Activated naive CD4-positive, alpha-beta T cell treated with anti-CD3 and anti-CD28 coated beads, Interleukin-2, amount 10 ng/mL, durations not matched to agents 7 days and 5 days (primary cell): ENCODE results near the gene LCN9.
"Not testable (repeated sequence)": the region's sequence is repeated elsewhere in the genome, so short reads cannot be mapped to it uniquely, and the experiment has no call there.

Source experiments
- CTCF ChIA-PET: fragments of 350-600 bp; sonication (Branson Sonifier 250); formaldehyde crosslinking; loops from one replicate; lab custom pipeline; 2021; ENCODE audit warnings: antibody characterized with exemption; lab: Charles Lee
- DNase-seq: peaks from one replicate; pipeline ENCODE4 v3.0.0-alpha.2; 2020
- H3K27ac Mint-ChIP-seq: one replicate; pipeline ENCODE4 v1.8.0; 2021; ENCODE audit warnings: mild to moderate bottlenecking, moderate library complexity, mixed read lengths
- H3K27me3 Mint-ChIP-seq: one replicate; pipeline ENCODE4 v1.8.0; 2021; ENCODE audit warnings: mild to moderate bottlenecking, mixed read lengths
- H3K36me3 Mint-ChIP-seq: one replicate; pipeline ENCODE4 v1.8.0; 2021; ENCODE audit warnings: mixed read lengths
- H3K4me1 Mint-ChIP-seq: one replicate; pipeline ENCODE4 v1.8.0; 2021; ENCODE audit warnings: mixed read lengths
- H3K4me3 Mint-ChIP-seq: one replicate; pipeline ENCODE4 v1.8.0; 2021; ENCODE audit warnings: mild to moderate bottlenecking, moderate library complexity, mixed read lengths
- H3K9me3 Mint-ChIP-seq: one replicate; pipeline ENCODE4 v1.8.0; 2021; ENCODE audit warnings: mixed read lengths

Gene LCN9

GRCh38 chr9:135661816-135662560, 1.1 kb upstream of the LCN9 start:
- no peak for DNase-seq
- CTCF ChIA-PET = no interaction called here
- Mint-ChIP-seq H3K4me1 (no peaks in the 10 kb centered on the region), H3K27ac (peak overlapping the region; percentile 72), H3K36me3 (no peaks in the 10 kb centered on the region), H3K4me3 (no peak overlapping the region), H3K27me3 (no peaks in the 10 kb centered on the region), H3K9me3 (no peaks in the 10 kb centered on the region)

DNA sequence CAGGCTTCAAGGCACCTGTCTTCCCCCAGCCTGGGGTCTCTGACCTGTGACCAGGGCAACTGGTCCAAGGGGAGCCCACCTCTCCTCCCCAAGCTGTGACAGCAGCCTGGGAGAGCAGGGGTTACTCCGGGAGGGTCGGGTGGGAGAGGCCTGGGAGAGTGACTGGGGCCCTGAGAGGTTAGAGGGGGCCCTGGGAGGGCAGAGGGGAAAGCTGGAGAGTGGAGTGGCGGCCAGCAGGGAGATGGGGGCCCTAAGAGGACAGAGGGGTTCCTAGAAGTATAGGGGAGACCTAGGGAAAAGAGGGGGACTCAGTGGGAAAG, 302 bp downstream of the LCN9 start:
- CTCF ChIA-PET = no interaction called here
- Mint-ChIP-seq H3K9me3 (no peaks in the 10 kb centered on the region), H3K4me1 (no peaks in the 10 kb centered on the region), H3K36me3 (no peaks in the 10 kb centered on the region), H3K4me3 (no peak overlapping the region), H3K27ac (no peak overlapping the region), H3K27me3 (no peaks in the 10 kb centered on the region)
- no peak for DNase-seq

GRCh38 chr9:135663857-135664256, 748 bp downstream of the LCN9 start:
- Mint-ChIP-seq H3K27me3 (no peaks in the 10 kb centered on the region), H3K36me3 (no peaks in the 10 kb centered on the region), H3K4me1 (no peaks in the 10 kb centered on the region), H3K9me3 (no peaks in the 10 kb centered on the region), H3K4me3 (no peak overlapping the region), H3K27ac (no peak overlapping the region)
- CTCF ChIA-PET = no interaction called here
- no peak for DNase-seq

- no peak for DNase-seq
- no peak overlapping the region for H3K4me3 Mint-ChIP-seq
- no peak overlapping the region for H3K27ac Mint-ChIP-seq
- CTCF ChIA-PET = no interaction called here
- H3K4me1 Mint-ChIP-seq = no peaks in the 10 kb centered on the region
- no peaks in the 10 kb centered on the region for H3K27me3 Mint-ChIP-seq
- H3K36me3 Mint-ChIP-seq = no peaks in the 10 kb centered on the region
- H3K9me3 Mint-ChIP-seq = no peaks in the 10 kb centered on the region
These were observed 1.2 kb downstream of the LCN9 start for GRCh38 chr9:135664266-135664665.

- CTCF ChIA-PET = no interaction called here
- no peaks in the 10 kb centered on the region for H3K9me3 Mint-ChIP-seq
- no peak for DNase-seq
These were observed 2.0 kb downstream of the LCN9 start for GRCh38 chr9:135664801-135665794.

GRCh38 chr9:135665795-135666189, 2.7 kb downstream of the LCN9 start:
- Mint-ChIP-seq H3K9me3 (no peaks in the 10 kb centered on the region), H3K27ac (no peak overlapping the region), H3K36me3 (no peaks in the 10 kb centered on the region), H3K4me1 (no peaks in the 10 kb centered on the region), H3K4me3 (no peak overlapping the region), H3K27me3 (no peaks in the 10 kb centered on the region)
- DNase-seq = no peak
- CTCF ChIA-PET = no interaction called here

More at GRCh38 chr9:135664801-135665794, 2.0 kb downstream of the LCN9 start:
- Mint-ChIP-seq H3K27ac (no peak overlapping the region), H3K27me3 (no peaks in the 10 kb centered on the region), H3K4me1 (no peaks in the 10 kb centered on the region), H3K36me3 (no peaks in the 10 kb centered on the region), H3K4me3 (no peak overlapping the region)

DNA sequence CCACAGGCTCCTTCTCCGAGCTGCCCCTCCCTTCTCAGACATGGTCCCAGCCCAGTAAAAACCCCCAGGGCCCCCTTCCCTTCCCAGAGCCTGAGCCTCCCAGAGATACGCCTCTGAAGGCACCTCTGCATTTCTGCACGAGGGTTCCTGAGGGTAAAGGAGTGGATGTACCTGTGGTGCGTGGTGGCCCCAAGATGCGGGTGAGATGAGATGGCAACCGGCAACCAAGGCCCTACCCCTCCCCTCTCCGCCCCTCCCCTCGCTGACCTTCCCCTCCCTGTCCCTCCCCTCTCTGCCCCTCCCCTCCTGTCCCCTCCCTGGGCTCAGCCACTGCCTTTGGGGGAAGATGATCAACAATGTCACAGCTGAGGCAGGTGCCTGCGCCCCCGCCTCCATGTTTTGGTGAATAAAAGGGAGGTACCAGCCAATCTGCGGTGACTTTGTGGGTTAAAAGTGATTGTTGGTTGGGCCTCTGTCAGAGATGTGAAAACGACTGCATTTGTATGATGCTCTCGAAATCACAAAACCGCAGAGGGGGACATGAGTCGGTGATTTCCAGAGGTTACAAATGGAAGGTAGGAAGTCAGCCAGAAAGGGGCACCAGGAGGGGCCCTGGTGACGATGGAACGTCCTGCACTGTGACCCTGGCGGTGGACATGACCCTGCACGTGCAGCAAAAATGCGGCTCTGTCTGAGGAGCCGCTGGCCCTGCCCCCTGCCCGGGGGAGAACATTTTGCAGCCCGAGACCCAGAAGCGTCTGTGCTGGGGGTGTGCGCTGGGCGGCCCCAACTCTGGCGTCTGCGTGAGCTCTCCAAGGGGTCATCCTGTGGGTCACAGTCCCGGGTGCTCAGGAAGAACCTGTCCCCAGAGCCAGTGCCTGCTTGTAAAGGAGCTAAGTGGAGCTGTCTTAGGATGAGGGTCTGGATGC, 3.7 kb downstream of the LCN9 start:
- no peaks in the 10 kb centered on the region for H3K36me3 Mint-ChIP-seq
- no peak overlapping the region for H3K27ac Mint-ChIP-seq
- no peak for DNase-seq
- CTCF ChIA-PET = no interaction called here
- no peaks in the 10 kb centered on the region for H3K27me3 Mint-ChIP-seq
- H3K9me3 Mint-ChIP-seq = no peaks in the 10 kb centered on the region
- H3K4me1 Mint-ChIP-seq = no peaks in the 10 kb centered on the region
- H3K4me3 Mint-ChIP-seq = no peak overlapping the region

GRCh38 chr9:135667463-135668001, 4.4 kb downstream of the LCN9 start:
- no peaks in the 10 kb centered on the region for H3K4me1 Mint-ChIP-seq
- no peak for DNase-seq
- no peaks in the 10 kb centered on the region for H3K36me3 Mint-ChIP-seq
- no peaks in the 10 kb centered on the region for H3K9me3 Mint-ChIP-seq
- H3K27me3 Mint-ChIP-seq = no peaks in the 10 kb centered on the region
- H3K27ac Mint-ChIP-seq = no peak overlapping the region
- CTCF ChIA-PET = no interaction called here
- H3K4me3 Mint-ChIP-seq = no peak overlapping the region

GRCh38 chr9:135669018-135669417, 5.9 kb downstream of the LCN9 start:
- H3K27ac Mint-ChIP-seq, H3K27me3 Mint-ChIP-seq, DNase-seq, CTCF ChIA-PET, H3K36me3 Mint-ChIP-seq, H3K9me3 Mint-ChIP-seq, H3K4me3 Mint-ChIP-seq, H3K4me1 Mint-ChIP-seq: not testable (repeated sequence)

DNA sequence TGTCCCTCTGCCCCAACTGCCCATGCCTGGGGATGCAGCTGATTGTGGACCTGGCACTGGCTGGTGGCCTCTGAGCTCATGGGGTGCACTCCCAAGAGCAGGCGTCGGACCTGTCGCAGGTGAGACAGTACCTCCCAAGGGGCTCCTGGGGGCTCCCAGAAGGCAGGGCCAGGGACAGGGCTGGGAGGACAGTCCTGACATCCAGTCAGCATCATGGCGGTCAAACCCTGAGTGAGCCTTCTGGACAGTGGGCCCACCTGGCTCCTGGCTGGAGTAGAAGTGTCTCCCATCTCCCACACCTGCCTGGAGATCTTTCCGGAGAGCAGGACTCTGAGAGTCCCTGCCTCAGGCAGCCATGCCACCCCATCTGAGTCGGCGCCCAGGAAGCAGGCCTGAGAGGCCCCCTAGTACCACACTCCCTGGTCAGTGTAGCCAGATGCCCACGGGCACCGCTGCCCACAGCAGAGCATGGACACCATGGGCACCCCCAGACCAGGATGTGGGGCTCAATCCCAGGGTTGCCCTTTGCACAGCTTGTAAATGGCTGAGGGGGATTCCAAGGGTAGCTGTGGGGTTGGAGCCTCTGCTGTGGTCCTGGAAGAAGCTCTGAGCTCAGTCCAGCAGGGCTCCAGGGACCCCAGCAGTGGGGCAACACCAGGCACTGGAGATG, 6.6 kb downstream of the LCN9 start:
- no peak for DNase-seq
- Mint-ChIP-seq H3K4me1 (no peaks in the 10 kb centered on the region), H3K27ac (no peak overlapping the region), H3K4me3 (no peak overlapping the region), H3K9me3 (no peaks in the 10 kb centered on the region), H3K27me3 (no peaks in the 10 kb centered on the region), H3K36me3 (no peaks in the 10 kb centered on the region)
- CTCF ChIA-PET = no interaction called here

DNA sequence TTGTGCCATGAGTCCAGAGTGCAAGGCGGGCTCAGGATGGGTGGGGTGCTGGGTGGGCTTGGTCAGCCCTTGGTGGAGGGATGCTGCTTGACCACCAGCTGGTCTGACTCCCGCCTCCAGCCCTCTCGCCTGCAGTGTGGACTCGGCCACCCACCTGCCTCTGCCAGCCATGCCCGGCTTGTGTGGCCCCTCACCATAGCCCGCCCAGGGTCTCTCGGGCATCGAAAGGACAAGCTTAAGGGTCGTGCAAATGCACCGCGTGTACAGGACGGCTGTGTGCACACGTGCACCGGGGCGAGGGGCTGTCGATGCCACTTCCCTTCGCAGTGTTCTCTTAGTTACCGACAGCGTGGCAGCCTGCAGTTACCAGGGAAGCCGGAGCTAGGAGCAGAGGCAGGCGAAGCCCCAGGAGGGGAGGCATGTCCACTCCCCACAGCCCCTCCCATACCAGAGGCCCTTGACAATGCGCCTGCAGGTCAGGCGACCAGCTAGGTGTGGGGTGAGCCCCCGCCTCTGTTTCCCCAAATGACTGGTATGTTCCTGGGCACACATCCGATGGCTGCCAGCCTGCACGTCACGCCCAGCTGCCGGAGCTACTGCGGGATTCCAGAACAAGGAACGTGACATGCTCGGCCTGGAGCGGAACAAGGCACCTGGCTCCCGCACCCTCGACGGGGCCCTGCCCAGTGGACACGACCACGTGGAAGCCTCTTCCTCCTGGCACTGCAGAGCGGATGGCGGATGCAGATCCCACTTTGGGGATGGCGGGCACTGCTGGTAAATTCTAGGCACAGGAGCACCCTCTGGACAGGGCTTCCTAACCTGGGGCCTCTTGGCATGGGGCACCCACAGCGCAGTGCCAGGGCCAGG, 7.8 kb downstream of the LCN9 start:
- H3K27ac Mint-ChIP-seq = no peak overlapping the region
- no peaks in the 10 kb centered on the region for H3K4me1 Mint-ChIP-seq
- no peaks in the 10 kb centered on the region for H3K9me3 Mint-ChIP-seq

DNA sequence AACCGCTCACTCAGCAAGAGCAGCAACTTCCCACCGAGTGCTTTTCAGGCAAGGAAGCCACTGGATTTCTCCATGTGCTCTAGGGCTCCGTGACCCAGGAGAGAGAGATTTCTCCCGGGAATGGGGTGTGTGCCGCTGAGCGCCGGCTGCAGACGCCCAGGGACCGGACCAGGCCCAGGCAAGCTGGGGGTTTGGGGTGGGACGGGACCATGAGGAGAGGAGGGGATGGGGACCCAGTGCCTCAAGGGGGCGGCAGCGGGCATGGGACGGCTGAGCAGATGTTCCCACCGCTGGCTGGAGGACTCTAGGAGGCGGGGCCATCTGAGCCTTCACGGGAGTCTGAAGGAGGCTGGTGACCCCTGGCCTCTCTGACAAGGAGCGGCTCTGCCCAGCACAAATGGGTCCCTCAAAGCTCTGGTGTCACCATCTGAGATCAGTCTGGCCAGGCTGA, 8.5 kb downstream of the LCN9 start:
- Mint-ChIP-seq H3K27me3 (no peaks in the 10 kb centered on the region), H3K4me3 (no peak overlapping the region), H3K36me3 (no peaks in the 10 kb centered on the region), H3K4me1 (no peaks in the 10 kb centered on the region), H3K27ac (no peak overlapping the region), H3K9me3 (no peaks in the 10 kb centered on the region)
- CTCF ChIA-PET = no interaction called here
- DNase-seq = no peak

More for the DNA sequence above, 7.8 kb downstream of the LCN9 start:
- Mint-ChIP-seq H3K36me3 (no peaks in the 10 kb centered on the region), H3K27me3 (no peaks in the 10 kb centered on the region), H3K4me3 (no peak overlapping the region)
- no peak for DNase-seq
- CTCF ChIA-PET = no interaction called here

DNA sequence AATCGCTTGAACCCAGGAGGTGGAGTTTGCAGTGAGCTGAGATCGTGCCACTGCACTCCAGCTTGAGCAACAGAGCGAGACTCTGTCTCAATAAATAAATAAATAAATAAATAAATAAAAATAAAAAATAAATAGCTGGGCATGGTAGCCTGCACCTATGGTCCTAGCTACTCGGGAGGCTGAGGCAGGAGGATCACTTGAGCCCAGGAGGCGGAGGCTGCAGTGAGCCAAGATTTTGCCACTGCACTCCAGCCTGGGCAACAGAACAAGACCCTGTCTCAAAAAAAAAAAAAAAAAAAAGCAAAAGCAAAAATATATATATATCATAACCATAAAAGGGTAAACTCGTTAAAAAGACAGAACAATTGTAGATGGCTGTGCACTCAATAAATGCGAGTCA, 9.7 kb downstream of the LCN9 start:
- H3K4me3 Mint-ChIP-seq, H3K4me1 Mint-ChIP-seq, H3K9me3 Mint-ChIP-seq, DNase-seq, H3K36me3 Mint-ChIP-seq, CTCF ChIA-PET, H3K27me3 Mint-ChIP-seq, H3K27ac Mint-ChIP-seq: not testable (repeated sequence)
